Stomach smooth muscle (tissue), 2 donors: ENCODE data around the gene TMPRSS9.

Source experiments
- H3K27ac ChIP-seq: one replicate; pipeline ENCODE4 v1.7.0; 2013; ENCODE audit warnings: mild to moderate bottlenecking, low read length, inconsistent platforms
- H3K27me3 ChIP-seq, 2 donors: one replicate each; pipeline ENCODE4 v1.7.0; 2013; ENCODE audit warnings: low read length in 2 of 2; ENCODE audit not compliant: insufficient read depth in 2 of 2, control insufficient read depth in 1 of 2
- H3K36me3 ChIP-seq, 2 donors: one replicate each; pipeline ENCODE4 v1.7.0; 2013; ENCODE audit warnings: low read length in 2 of 2; ENCODE audit not compliant: control insufficient read depth in 2 of 2, insufficient read depth in 2 of 2
- H3K4me1 ChIP-seq: one replicate; pipeline ENCODE4 v1.7.0; 2013; ENCODE audit warnings: low read length; ENCODE audit not compliant: control insufficient read depth, insufficient read depth
- H3K4me3 ChIP-seq, 2 donors: one replicate each; pipeline ENCODE4 v1.7.0; 2013; ENCODE audit warnings: low read length in 2 of 2
- H3K9ac ChIP-seq, 2 donors: one replicate each; pipeline ENCODE4 v1.7.0; 2013; ENCODE audit warnings: low read length in 2 of 2, mild to moderate bottlenecking in 1 of 2
- H3K9me3 ChIP-seq, 2 donors: one replicate each; pipeline ENCODE4 v1.7.0; 2013; ENCODE audit warnings: low read length in 2 of 2; ENCODE audit not compliant: control insufficient read depth in 2 of 2
- donor health status: healthy.
- donor health status: Pancreatic carcinoma.

TMPRSS9 gene

DNA sequence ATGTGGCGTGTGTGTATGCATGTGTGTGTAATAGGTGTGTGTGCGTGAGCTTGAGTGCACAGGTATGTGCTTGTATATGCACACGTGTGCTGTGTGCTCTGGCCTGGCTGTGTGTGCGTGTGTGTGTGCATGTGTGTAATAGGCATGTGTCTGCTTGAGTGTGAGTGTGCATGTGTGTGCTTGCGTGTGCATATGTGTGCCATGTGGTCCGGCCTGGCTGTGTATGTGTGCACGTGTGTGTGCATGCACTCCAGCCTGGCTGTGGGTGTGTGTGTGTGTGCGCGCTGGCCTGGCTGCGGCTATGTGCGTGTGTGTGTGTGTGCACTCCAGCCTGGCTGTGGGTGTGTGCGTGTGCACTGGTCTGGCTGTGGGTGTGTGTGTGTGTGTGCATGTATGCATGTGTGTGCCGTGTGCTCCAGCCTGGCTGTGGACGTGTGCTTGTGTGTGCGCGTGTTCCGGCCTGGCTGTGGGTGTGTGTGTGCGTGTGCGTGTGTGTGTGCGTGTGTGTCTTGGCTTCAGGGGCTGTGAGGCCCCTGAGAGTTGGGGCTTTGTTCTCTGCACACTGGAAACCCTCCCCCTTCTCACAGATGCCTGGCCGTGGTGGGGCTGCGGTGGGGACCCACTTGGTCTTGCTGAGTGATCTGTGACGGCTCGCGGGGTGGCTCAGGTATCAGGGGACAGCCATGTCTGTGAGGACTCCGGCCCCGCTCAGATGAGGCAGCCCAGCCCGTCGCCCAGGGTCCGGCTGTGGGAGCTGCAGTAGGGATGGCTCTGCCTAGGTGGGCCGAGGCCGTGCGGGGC, 23.3 kb upstream of the TMPRSS9 start:
- Histone ChIP-seq H3K27ac (no peak overlapping the region), H3K4me1 (peaks cover 11% of the 10 kb centered on the region), H3K9ac (no peak overlapping the region), H3K4me3 (no peak overlapping the region), H3K36me3 (peaks cover 0 to 2% of the 10 kb centered on the region in 2 donors), H3K27me3 (no peaks in the 10 kb centered on the region), H3K9me3 (no peaks in the 10 kb centered on the region)

DNA sequence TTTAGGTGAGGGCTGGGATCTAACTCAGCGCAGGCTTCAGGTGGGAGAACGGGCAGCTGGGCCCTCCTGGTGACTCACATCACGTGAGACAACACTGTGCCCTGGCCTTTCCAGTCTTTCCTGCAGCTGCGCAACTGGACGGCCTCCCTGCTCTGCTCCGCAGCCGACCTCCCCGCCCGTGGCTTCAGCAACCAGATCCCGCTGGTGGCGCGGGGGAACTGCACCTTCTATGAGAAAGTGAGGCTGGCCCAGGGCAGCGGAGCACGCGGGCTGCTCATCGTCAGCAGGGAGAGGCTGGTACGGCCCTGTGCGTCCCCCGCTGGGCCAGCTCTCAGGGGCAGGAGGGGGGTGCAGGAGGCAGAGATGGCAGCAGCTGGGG, 22.7 kb upstream of the TMPRSS9 start:
- Histone ChIP-seq H3K27me3 (no peaks in the 10 kb centered on the region), H3K4me1 (peaks cover 5% of the 10 kb centered on the region), H3K27ac (no peak overlapping the region), H3K9ac (no peak overlapping the region), H3K9me3 (no peaks in the 10 kb centered on the region), H3K36me3 (peaks cover 0 to 2% of the 10 kb centered on the region in 2 donors), H3K4me3 (no peak overlapping the region)

DNA sequence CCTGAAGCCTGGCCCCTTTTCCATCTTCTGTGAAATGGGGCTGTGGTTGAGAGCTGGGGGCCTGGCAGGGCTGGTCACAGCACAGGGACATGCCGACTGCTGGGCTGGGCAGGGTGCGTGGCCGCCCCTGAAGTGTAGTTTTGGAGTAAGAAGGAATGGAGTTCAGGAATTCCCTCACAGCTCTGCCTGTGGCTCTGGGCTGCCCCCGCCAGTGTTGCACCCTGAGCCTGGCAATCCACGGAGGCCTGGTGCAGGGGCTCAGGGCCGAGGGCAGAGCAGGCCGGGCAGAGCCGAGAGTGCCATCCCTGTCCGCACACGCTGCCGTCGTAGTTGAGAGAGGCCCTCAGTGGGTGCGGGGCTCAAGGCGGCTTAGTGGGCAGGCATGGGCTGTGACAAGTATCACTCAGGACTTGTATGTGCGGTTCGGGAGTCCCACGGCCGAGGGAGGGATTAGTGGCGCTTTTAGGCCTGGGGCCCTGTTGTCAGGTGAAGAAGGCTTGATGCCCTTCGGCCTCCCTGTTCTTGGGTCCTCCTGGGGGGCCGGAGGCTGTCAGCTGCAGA, 21.9 kb upstream of the TMPRSS9 start:
- Histone ChIP-seq H3K9me3 (no peaks in the 10 kb centered on the region), H3K4me1 (no peaks in the 10 kb centered on the region), H3K27me3 (no peaks in the 10 kb centered on the region), H3K27ac (no peak overlapping the region), H3K36me3 (peaks cover 0 to 2% of the 10 kb centered on the region in 2 donors), H3K4me3 (no peak overlapping the region), H3K9ac (no peak overlapping the region)

DNA sequence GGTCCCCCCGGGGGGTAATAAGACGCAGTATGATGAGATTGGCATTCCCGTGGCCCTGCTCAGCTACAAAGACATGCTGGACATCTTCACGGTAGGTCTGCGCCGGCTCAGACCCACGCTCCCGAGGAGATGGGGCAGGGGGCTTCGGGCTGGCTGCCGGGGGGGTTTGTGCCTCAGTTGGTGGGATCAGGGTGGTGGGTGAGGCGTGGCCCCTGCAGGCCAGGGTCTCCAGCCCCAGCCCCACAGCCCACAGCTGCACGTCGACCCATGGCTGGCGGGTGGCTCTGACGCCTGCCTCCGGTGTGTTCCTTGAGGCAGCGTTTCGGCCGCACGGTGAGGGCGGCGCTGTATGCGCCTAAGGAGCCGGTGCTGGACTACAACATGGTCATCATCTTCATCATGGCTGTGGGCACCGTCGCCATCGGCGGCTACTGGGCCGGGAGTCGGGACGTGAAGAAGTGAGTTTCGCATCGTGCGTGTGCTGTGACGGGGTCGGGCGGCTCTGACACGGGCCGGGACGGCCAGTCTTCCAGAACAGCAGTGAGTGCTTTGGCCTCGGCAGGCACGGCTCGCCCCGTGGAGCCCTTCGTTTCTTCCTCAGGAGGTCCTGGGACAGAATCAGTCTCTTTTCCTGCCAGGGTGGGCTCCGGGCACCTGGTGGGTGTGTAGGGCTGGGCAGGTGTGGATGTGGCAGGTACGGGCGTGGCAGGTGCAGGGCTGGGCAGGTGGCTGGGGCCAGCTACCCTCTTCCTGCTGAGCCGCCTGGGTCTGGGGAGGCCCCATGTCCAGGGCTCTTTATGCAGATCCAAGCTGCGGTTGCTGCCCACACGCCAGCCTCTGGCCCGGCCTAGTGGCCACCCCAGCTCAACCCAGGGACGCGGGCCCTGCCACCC, 21.1 kb upstream of the TMPRSS9 start:
- no peaks in the 10 kb centered on the region for H3K27me3 ChIP-seq
- no peaks in the 10 kb centered on the region for H3K9me3 ChIP-seq
- H3K4me1 ChIP-seq: no peaks in the 10 kb centered on the region
- H3K36me3 ChIP-seq: peaks cover 0 to 2% of the 10 kb centered on the region in 2 donors
- no peak overlapping the region for H3K9ac ChIP-seq
- no peak overlapping the region for H3K27ac ChIP-seq
- no peak overlapping the region for H3K4me3 ChIP-seq

DNA sequence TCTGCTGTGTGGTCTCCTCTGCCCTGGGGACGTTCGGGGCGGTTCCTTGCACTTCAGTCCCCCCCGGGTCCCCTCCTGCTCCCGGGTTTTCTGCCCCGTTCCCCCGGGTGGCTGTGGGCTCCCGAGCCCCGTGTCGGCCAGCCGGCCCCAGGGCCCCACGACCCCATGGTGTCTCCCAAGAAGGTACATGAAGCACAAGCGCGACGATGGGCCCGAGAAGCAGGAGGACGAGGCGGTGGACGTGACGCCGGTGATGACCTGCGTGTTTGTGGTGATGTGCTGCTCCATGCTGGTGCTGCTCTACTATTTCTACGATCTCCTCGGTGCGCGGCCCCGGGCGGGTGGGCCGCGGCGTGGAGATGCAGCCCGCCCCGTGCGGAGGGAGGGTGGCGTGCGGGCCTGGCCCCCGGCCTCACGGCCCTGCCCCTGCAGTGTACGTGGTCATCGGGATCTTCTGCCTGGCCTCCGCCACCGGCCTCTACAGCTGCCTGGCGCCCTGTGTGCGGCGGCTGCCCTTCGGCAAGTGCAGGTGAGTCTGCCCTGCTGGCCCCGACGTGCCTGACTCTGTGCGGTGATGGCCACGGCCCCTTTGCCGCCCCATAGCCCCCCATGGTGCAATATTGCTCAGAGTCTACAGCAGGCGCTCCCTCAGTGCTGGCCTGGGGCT, 20.3 kb upstream of the TMPRSS9 start:
- H3K36me3 ChIP-seq: peaks cover 2% of the 10 kb centered on the region in 2 donors
- no peaks in the 10 kb centered on the region for H3K4me1 ChIP-seq
- H3K27ac ChIP-seq: no peak overlapping the region
- no peaks in the 10 kb centered on the region for H3K9me3 ChIP-seq
- no peaks in the 10 kb centered on the region for H3K27me3 ChIP-seq
- no peak overlapping the region for H3K4me3 ChIP-seq
- no peak overlapping the region for H3K9ac ChIP-seq

DNA sequence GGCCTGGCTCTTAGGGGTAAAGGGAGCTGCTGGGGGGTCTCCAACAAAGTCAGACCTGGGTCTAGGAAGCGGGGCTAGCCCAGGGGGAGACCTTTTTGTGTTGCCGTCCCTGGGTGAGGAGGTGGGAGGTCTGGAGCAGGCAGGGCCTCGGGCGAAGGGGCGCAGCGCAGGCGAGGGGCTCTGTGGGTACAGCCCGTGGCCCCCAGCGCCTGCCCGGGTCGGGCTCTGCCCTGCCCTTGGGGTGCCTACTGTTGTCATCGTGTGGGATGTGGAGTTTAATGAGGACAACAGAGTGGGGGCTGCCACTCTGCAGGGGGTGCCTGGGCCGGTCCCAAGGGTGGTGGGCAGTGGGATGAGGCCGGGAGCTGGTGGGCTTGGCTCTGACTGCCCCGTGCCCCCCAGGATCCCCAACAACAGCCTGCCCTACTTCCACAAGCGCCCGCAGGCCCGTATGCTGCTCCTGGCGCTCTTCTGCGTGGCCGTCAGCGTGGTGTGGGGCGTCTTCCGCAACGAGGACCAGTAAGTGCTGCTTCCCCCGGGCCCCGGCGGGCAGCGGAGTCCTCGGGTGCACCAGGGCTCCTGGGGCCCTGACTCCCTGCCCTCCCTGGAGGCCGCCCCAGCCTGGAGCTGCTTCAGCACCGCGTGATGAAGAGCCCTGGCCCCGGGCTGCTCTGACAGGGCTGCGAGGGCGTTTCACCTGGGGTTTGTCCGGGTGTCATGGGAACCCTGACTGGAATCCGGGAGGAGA, 19.4 kb upstream of the TMPRSS9 start:
- no peak overlapping the region for H3K9ac ChIP-seq
- H3K36me3 ChIP-seq: peaks cover 2% of the 10 kb centered on the region in 2 donors
- no peak overlapping the region for H3K27ac ChIP-seq
- no peaks in the 10 kb centered on the region for H3K9me3 ChIP-seq
- H3K27me3 ChIP-seq: no peaks in the 10 kb centered on the region
- no peaks in the 10 kb centered on the region for H3K4me1 ChIP-seq
- no peak overlapping the region for H3K4me3 ChIP-seq

DNA sequence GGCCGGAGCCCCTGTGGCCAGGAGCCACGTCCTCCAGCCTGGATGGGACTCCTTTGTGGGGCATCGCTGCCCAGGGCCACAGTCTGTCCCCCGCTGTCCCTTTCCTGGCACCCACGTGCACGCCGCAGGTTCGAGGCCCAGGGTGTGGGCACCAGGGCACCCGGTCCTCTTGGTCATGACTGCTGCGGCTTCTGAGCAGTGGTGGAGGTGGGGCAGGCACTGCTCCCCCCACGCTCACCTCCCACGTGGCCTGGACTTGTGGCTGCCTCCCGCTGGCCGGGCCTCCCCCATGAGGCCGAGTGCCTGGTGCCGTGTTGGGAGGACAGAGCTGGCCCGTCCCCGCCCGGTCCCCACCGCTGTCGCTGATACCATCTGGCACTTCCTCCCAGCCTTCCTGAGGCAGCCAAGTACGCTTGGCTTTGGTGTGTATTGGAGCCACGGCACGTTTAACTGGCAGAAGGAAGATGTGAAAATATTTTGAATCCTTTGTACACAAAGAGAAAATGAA, 18.8 kb upstream of the TMPRSS9 start:
- H3K9me3 ChIP-seq: no peaks in the 10 kb centered on the region
- H3K27me3 ChIP-seq: no peaks in the 10 kb centered on the region
- H3K9ac ChIP-seq: no peak overlapping the region
- no peak overlapping the region for H3K4me3 ChIP-seq
- no peaks in the 10 kb centered on the region for H3K4me1 ChIP-seq
- H3K27ac ChIP-seq: no peak overlapping the region
- H3K36me3 ChIP-seq: peaks cover 2% of the 10 kb centered on the region in 2 donors

DNA sequence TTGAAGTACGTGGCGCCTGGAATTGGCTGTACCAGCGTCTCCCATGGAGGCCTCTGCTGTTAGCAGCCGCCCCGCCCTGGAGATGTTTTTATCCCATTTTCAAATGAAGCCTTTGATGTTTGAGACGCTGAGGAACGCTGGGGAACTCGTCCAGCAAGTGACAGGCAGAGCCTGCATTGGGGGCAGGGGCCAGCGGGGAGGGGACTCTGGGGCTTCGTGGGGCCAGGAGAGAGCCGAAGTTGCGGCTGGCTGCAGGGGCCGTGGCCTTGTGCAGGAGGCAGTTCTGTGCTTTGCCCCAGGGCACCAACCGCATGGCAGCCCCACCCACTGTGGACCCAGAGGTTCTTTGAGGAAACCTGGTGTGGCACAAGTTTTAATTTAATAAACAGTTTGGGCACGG, 18.1 kb upstream of the TMPRSS9 start:
- Histone ChIP-seq H3K4me1 (no peaks in the 10 kb centered on the region), H3K36me3 (peaks cover 2% of the 10 kb centered on the region in 2 donors), H3K4me3 (no peak overlapping the region), H3K27ac (no peak overlapping the region), H3K9ac (no peak overlapping the region), H3K27me3 (no peaks in the 10 kb centered on the region), H3K9me3 (no peaks in the 10 kb centered on the region)

DNA sequence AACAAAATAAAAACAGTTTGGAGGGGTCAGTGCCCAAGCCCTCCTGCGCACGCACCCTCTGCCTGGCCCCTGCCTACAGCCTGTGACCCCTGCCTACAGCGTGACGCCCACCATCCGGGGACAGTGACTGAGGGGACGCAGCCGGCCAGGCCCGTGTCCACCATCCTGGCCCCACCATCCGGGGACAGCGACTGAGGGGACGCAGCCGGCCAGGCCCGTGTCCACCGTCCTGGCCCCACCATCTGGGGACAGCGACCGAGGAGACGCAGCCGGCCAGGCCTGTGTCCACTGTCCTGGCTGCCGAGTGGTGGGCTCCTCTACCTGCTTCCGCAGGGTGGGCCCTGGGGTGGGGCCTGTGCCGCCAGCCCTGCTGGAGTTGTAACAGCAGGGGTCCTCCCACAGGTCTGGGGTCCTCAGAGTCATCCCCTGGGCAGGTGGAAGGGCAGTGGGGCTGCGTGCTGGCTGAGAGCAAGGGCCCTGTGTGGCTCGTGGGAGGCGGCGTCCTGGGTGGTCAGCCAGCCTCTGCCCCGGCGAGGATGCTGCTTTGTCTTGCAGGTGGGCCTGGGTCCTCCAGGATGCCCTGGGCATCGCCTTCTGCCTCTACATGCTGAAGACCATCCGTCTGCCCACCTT, 17.3 kb upstream of the TMPRSS9 start:
- no peak overlapping the region for H3K4me3 ChIP-seq
- H3K36me3 ChIP-seq: peaks cover 2% of the 10 kb centered on the region in 2 donors
- no peaks in the 10 kb centered on the region for H3K4me1 ChIP-seq
- no peak overlapping the region for H3K27ac ChIP-seq
- H3K9ac ChIP-seq: no peak overlapping the region
- H3K9me3 ChIP-seq: no peaks in the 10 kb centered on the region
- H3K27me3 ChIP-seq: no peaks in the 10 kb centered on the region
